GM12878 (cell line): ENCODE results near the gene CSPG5. TPM values are rescaled to one million over a fixed set of nuclear protein-coding genes. Genes with fewer than 3 reads are reported as not detected.

ENCODE experiments used
- ATAC-seq: fragments of 200-7000 bp; cut with Tn5 transposase; 3 replicates; pipeline ENCODE4 v1.9.1; 2020; ENCODE audit warnings: mild to moderate bottlenecking, moderate library complexity
- BruUV-seq: library from RNA; stranded (reverse); fragments of 400-500 nt; replicated peaks from 2 replicates; lab custom pipeline; 2021; lab: Mats Ljungman, UMichigan
- CTCF ChIA-PET: fragments of 300-600 bp; sonication (Branson Sonifier 250); formaldehyde crosslinking; extraction: SDS; loops from one replicate; lab custom pipeline; 2021; ENCODE audit warnings: inconsistent platforms; lab: Yijun Ruan, JAX
- POLR2A ChIA-PET: fragments of 350-600 bp; formaldehyde crosslinking; extraction: SDS; loops from one replicate; lab custom pipeline; 2021; ENCODE audit warnings: inconsistent platforms; lab: Charles Lee
- RAD21 ChIA-PET: fragments of 300-600 bp; sonication (Branson Sonifier 250); formaldehyde crosslinking; loops from one replicate; lab custom pipeline; 2023; ENCODE audit warnings: antibody characterized with exemption; ENCODE audit not compliant: unreplicated experiment; lab: Charles Lee
- SMC1A ChIA-PET: fragments of 300-600 bp; sonication (Branson Sonifier 250); formaldehyde crosslinking; loops from one replicate; lab custom pipeline; 2023; ENCODE audit not compliant: unreplicated experiment, uncharacterized antibody; lab: Charles Lee
- DNase-seq: peaks from one replicate; pipeline ENCODE4 v3.0.0-alpha.2; 2011; ENCODE audit warnings: low read depth, low spot score
- FAIRE-seq: peaks from 3 replicates; lab custom pipeline; 2011; peaks lifted over from hg19 to GRCh38; lab: Jason Lieb, UNC
- H2AFZ ChIP-seq: 2 replicates; pipeline ENCODE4 v1.6.0; 2011; ENCODE audit warnings: low read depth, low read length, control low read depth; ENCODE audit not compliant: control insufficient read depth
- H3K27ac ChIP-seq: 2 replicates; pipeline ENCODE4 v1.5.1; 2011; ENCODE audit warnings: control low read depth; ENCODE audit not compliant: control insufficient read depth, insufficient read depth
- H3K27me3 ChIP-seq, 2 experiments: replicated peaks in 1 of 2; 2 replicates each; pipeline versions ENCODE4 v1.6.0 to v1.6.1; 2011; ENCODE audit warnings: low read length in 1 of 2; ENCODE audit not compliant: control insufficient read depth in 2 of 2, insufficient read depth in 2 of 2
- H3K36me3 ChIP-seq, 2 experiments: 2 replicates each; pipeline ENCODE4 v1.5.1; 2011; ENCODE audit warnings: low read length in 1 of 2; ENCODE audit not compliant: control insufficient read depth in 2 of 2, insufficient read depth in 2 of 2
- H3K4me1 ChIP-seq: 2 replicates; pipeline ENCODE4 v1.6.1; 2011; ENCODE audit warnings: mild to moderate bottlenecking, low read length, moderate library complexity, mixed read lengths; ENCODE audit not compliant: control insufficient read depth, insufficient read depth
- H3K4me2 ChIP-seq: 2 replicates; pipeline ENCODE4 v1.6.0; 2011; ENCODE audit warnings: control low read depth; ENCODE audit not compliant: control insufficient read depth, insufficient read depth
- H3K4me3 ChIP-seq: fragments of 200-600 bp; sonication (generic); 2 replicates; pipeline ENCODE4 v1.5.1; 2016
- H3K79me2 ChIP-seq: 2 replicates; pipeline ENCODE4 v1.6.0; 2011; ENCODE audit warnings: low read length; ENCODE audit not compliant: control insufficient read depth, insufficient read depth
- H3K9ac ChIP-seq: 2 replicates; pipeline ENCODE4 v1.8.0; 2011; ENCODE audit warnings: low read length, control low read depth, mixed read lengths; ENCODE audit not compliant: control insufficient read depth, insufficient read depth
- H3K9me3 ChIP-seq: replicated peaks from 3 replicates; pipeline ENCODE4 v1.5.1; 2011; ENCODE audit warnings: mild to moderate bottlenecking, low read length; ENCODE audit not compliant: control insufficient read depth, insufficient read depth
- H4K20me1 ChIP-seq: 2 replicates; pipeline ENCODE4 v1.6.0; 2011; ENCODE audit not compliant: control insufficient read depth, insufficient read depth
- CBX5 ChIP-seq: sonication (generic); IDR thresholded peaks from 2 replicates; pipeline ENCODE4 v1.6.1; 2016; ENCODE audit warnings: low read depth, moderate library complexity, mild to moderate bottlenecking, inconsistent platforms
- E4F1 ChIP-seq: fragments of 450-650 bp; IDR thresholded peaks from 2 replicates; pipeline ENCODE4 v1.6.1; 2018; ENCODE audit warnings: borderline replicate concordance, mild to moderate bottlenecking; ENCODE audit not compliant: partially characterized antibody
- ESRRA ChIP-seq: IDR thresholded peaks from 2 replicates; pipeline ENCODE4 v1.6.1; 2012; ENCODE audit warnings: mild to moderate bottlenecking, low read length, improper control_type of control experiment
- HDAC2 ChIP-seq: fragments of 200-600 bp; sonication (generic); IDR thresholded peaks from 2 replicates; pipeline ENCODE4 v1.6.1; 2017
- MEF2B ChIP-seq: fragments of 450-650 bp; IDR thresholded peaks from 2 replicates; pipeline ENCODE4 v1.6.1; 2018; ENCODE audit warnings: mild to moderate bottlenecking, moderate library complexity; ENCODE audit not compliant: partially characterized antibody, poor library complexity, severe bottlenecking
- PBX3 ChIP-seq: IDR thresholded peaks from 2 replicates; pipeline ENCODE4 v1.6.1; 2011; ENCODE audit warnings: mild to moderate bottlenecking, low read depth, low read length, moderate library complexity; ENCODE audit not compliant: insufficient replicate concordance
- POLR2AphosphoS5 ChIP-seq: IDR thresholded peaks from 2 replicates; pipeline ENCODE4 v1.6.1; 2011; ENCODE audit warnings: mild to moderate bottlenecking, low read length, inconsistent platforms
- SUPT20H ChIP-seq: IDR thresholded peaks from 2 replicates; pipeline ENCODE4 v1.6.1; 2011; ENCODE audit warnings: low read depth, mild to moderate bottlenecking, low read length, moderate library complexity, borderline replicate concordance; ENCODE audit not compliant: control insufficient read depth
- ZNF687 ChIP-seq: fragments of 450-650 bp; IDR thresholded peaks from 2 replicates; pipeline ENCODE4 v1.6.1; 2017; ENCODE audit warnings: mild to moderate bottlenecking, moderate library complexity
- WGBS: methylation state at CpG from one replicate; pipeline ENCODE4 v1.1.6; 2016; ENCODE audit warnings: low lambda C conversion rate; ENCODE audit not compliant: insufficient replicate concordance, insufficient coverage; ENCODE audit errors: missing lambda C conversion rate; 5-methylcytosine and 5-hydroxymethylcytosine counted together
- in situ Hi-C: fragments of 300-500 bp; cut with MboI; formaldehyde crosslinking; loops from 9 replicates; pipeline ENCODE4 v1.14.3; 2018; ENCODE audit warnings: mixed read lengths
- intact Hi-C: fragments of 100-400 bp; cut with micrococcal nuclease; formaldehyde crosslinking; loops from one replicate; pipeline ENCODE4 v1.14.2; 2022; ENCODE audit not compliant: unreplicated experiment
- polyA plus RNA-seq, 11 experiments: library from polyadenylated mRNA; depleted of rRNA in 4 of 11; unstranded in 6 of 11; stranded (reverse) in 5 of 11; fragments of >200 nt; fragmentation: Nextera tagmentation in 4 of 11; fragmentation: Illumina TruSeq in 1 of 11; extraction: Ambion mirVana in 4 of 11; extraction: Trizol in 1 of 11; gene quantifications; 1 replicate in 1 of 11; 2 replicates in 10 of 11; pipeline versions ENCODE4 v1.2.1 to v1.2.3, GENCODE V29; 2011 to 2016; ENCODE audit warnings: inconsistent platforms in 2 of 11, missing spikeins in 2 of 11, low read depth in 1 of 11
- total RNA-seq, 4 experiments: library from RNA; depleted of rRNA in 3 of 4; stranded (reverse); fragments of >200 nt in 3 of 4; fragmentation: Illumina TruSeq in 1 of 4; extraction: Trizol in 1 of 4; gene quantifications; 2 replicates each; pipeline versions ENCODE4 v1.2.1 to v1.2.3, GENCODE V29; 2013 to 2021
- TF ChIP-seq, protein P1 (sequence below): fragments of 450-650 bp; IDR thresholded peaks from 2 replicates; pipeline ENCODE4 v1.6.1; 2016; ENCODE audit warnings: mild to moderate bottlenecking
- TF ChIP-seq, protein P2 (sequence below): fragments of 450-650 bp; IDR thresholded peaks from 2 replicates; pipeline ENCODE4 v1.6.1; 2017; ENCODE audit warnings: mild to moderate bottlenecking, low read depth, inconsistent platforms; ENCODE audit not compliant: poor library complexity, severe bottlenecking

The CSPG5 gene
- total and polyA plus RNA-seq, 10 of the 15 experiments (the other 5 are each of a cell fraction or from before 2014, with no cell fraction given), result 0.08 to 0.17 TPM; not detected in 8

DNA sequence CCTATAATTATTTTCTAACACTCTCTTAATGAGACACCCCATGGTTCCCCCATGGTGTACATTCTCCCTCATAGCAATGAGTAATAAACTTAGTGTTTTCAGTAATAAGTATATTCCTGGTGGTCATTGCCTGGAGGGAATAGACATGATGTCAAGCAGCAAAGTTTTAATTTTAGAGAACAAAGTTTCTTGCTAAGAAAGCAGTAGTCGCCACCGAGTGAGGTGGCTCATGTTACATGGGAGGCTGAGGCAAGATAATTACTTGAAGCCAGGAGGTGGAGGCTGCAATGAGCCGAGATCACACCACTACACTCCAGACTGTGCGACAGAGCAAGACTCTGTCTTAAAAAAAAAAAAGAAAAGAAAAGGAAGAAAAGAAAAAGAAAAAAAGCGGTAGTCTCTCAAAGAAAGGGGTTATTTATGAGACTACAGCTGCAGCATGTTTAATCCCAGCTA lies 62.8 kb downstream of the CSPG5 start:
- peaks cover 6% of the 10 kb centered on the region; the same call in 1 of the 2 replicates for H3K4me1 ChIP-seq
- no peak overlapping the region for H3K4me3 ChIP-seq
- H3K79me2 ChIP-seq, result peaks cover 22% of the 10 kb centered on the region
- CTCF ChIA-PET, result interaction anchor here (8.4 kb wide), 1 partner anchor 93 kb away, joined by 53 read pairs; no protein-coding TSS in a partner anchor
- no peak overlapping the region for H3K9ac ChIP-seq
- BruUV-seq, result no TSS peak
- H4K20me1 ChIP-seq, result no peaks in the 10 kb centered on the region
- H3K4me2 ChIP-seq, result no peak overlapping the region
- no peaks in the 10 kb centered on the region for H3K27me3 ChIP-seq
- RAD21 ChIA-PET, result interaction anchor here (1.4 kb wide), 1 partner anchor 94 kb away, joined by 7 read pairs; no protein-coding TSS in a partner anchor
- POLR2A ChIA-PET, result interaction anchor here (0.7 kb wide), 1 partner anchor 265 kb away, joined by 4 read pairs; no protein-coding TSS in a partner anchor
- FAIRE-seq (no peak), DNase-seq (no peak), ATAC-seq (no peak)
- H2AFZ ChIP-seq, result no peak overlapping the region
- WGBS, result 70% methylated on average over 5 of the region's 5 CpGs
- in situ Hi-C loops, result no loop called here
- SMC1A ChIA-PET, result interaction anchor here (0.6 to 2.8 kb wide), 2 partner anchors 94 to 95 kb away, joined by 3 to 7 read pairs; no protein-coding TSS in a partner anchor
- no peaks in the 10 kb centered on the region for H3K9me3 ChIP-seq
- H3K36me3 ChIP-seq, result no peaks in the 10 kb centered on the region
- no peak overlapping the region for H3K27ac ChIP-seq
- intact Hi-C loops, result no loop called here
- TF ChIP-seq SUPT20H (no peak), ZNF687 (no peak), MEF2B (no peak), POLR2AphosphoS5 (no peak), E4F1 (no peak), ESRRA (no peak), PBX3 (no peak), HDAC2 (no peak), CBX5 (no peak)
- TF ChIP-seq, protein P1, sequence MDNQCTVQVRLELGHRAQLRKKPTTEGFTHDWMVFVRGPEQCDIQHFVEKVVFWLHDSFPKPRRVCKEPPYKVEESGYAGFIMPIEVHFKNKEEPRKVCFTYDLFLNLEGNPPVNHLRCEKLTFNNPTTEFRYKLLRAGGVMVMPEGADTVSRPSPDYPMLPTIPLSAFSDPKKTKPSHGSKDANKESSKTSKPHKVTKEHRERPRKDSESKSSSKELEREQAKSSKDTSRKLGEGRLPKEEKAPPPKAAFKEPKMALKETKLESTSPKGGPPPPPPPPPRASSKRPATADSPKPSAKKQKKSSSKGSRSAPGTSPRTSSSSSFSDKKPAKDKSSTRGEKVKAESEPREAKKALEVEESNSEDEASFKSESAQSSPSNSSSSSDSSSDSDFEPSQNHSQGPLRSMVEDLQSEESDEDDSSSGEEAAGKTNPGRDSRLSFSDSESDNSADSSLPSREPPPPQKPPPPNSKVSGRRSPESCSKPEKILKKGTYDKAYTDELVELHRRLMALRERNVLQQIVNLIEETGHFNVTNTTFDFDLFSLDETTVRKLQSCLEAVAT, result no peak
- TF ChIP-seq, protein P2, sequence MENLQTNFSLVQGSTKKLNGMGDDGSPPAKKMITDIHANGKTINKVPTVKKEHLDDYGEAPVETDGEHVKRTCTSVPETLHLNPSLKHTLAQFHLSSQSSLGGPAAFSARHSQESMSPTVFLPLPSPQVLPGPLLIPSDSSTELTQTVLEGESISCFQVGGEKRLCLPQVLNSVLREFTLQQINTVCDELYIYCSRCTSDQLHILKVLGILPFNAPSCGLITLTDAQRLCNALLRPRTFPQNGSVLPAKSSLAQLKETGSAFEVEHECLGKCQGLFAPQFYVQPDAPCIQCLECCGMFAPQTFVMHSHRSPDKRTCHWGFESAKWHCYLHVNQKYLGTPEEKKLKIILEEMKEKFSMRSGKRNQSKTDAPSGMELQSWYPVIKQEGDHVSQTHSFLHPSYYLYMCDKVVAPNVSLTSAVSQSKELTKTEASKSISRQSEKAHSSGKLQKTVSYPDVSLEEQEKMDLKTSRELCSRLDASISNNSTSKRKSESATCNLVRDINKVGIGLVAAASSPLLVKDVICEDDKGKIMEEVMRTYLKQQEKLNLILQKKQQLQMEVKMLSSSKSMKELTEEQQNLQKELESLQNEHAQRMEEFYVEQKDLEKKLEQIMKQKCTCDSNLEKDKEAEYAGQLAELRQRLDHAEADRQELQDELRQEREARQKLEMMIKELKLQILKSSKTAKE, result no peak
